ENCODE measurements around the gene MBNL2. TPM values are rescaled to one million over a fixed set of nuclear protein-coding genes. Genes with fewer than 3 reads are reported as not detected.

Gene MBNL2
- total RNA-seq, 3 donors from 2014 or later (not counting 1 experiment from before 2014, with no cell fraction given): 30.9 to 38.3 (median 33.1) TPM

DNA sequence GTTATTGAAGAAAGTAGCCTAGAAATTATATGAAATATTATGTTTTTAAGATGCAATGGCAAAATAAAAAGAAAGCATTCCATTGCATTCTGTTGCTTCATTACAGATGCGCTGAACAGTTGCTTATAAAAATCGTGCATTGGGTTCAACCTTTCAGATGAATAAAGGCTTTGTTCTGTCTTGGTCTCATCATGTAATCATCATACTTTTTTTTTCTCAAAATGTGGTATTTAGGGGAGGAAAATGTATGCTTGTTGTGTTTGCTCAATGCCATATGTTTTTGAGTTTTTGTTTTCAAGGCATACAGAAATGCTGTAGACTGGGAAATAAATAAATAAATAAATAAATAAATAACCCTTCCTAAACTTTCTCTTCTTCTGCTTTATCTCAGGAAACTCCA lies 1.1 kb upstream of the MBNL2 start:
- no peak overlapping the region for H3K4me3 ChIP-seq (ENCODE audit: low read length)
- peak overlapping the region in 1 of 2 donors; percentile 93 for H3K27ac Mint-ChIP-seq
- H3K9me3 Mint-ChIP-seq: no peaks in the 10 kb centered on the region
- ATAC-seq: no peak
- peaks cover 25% of the 10 kb centered on the region for H3K4me1 ChIP-seq (ENCODE audit: control insufficient read depth, insufficient read depth, low read length)
- TF ChIP-seq CTCF (IDR thresholded peaks at IDR 0.05): no peak
- DNase-seq: no peak
- no peaks in the 10 kb centered on the region for H3K36me3 ChIP-seq (ENCODE audit: control insufficient read depth, insufficient read depth, low read length)
- intact Hi-C loops (cut with micrococcal nuclease): loop anchor here (5.0 kb wide), 1 partner anchor 1544 kb away; the partner anchor contains the start of gene DNAJC3
- H3K27me3 ChIP-seq (ENCODE audit: control insufficient read depth, insufficient read depth, low read length): no peaks in the 10 kb centered on the region
- H3K9me3 ChIP-seq (ENCODE audit: control insufficient read depth, insufficient read depth, low read length): no peaks in the 10 kb centered on the region
- H3K27me3 Mint-ChIP-seq (ENCODE audit: low read depth in 2 of 2): no peaks in the 10 kb centered on the region
- H3K27ac ChIP-seq (ENCODE audit: low read length): no peak overlapping the region
- H3K36me3 Mint-ChIP-seq: no peaks in the 10 kb centered on the region
- 94% methylated on average over 2 of the region's 2 CpGs for WGBS (ENCODE audit: insufficient coverage)
- H3K4me3 Mint-ChIP-seq: no peak overlapping the region
- H3K4me1 Mint-ChIP-seq: peaks cover 37 to 38% of the 10 kb centered on the region in 2 donors

DNA sequence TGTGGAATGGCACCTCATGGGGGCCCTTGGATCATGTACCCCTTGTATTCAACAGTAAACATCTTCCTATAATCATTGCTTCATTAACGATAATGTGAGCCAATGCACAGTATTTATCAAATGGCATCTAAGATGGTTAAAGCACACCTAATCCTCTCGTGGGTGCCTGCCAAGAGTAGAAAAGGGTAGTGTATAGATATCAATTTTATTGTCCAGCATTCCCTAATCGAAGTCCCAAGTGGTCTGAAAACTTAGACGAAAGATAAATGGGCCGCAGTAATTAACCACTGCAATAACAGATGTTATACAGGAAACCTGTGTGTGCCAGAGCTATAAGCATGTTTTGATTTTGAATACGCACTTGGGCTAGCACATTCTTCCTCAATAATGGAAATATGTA lies 667 bp upstream of the MBNL2 start:
- intact Hi-C loops (cut with micrococcal nuclease): loop anchor here (5.0 kb wide), 1 partner anchor 1544 kb away; the partner anchor contains the start of gene DNAJC3
- WGBS (ENCODE audit: insufficient coverage): 18% methylated on average over 4 of the region's 6 CpGs
- H3K27ac ChIP-seq (ENCODE audit: low read length): peak overlapping the region; percentile 70
- no peaks in the 10 kb centered on the region for H3K27me3 ChIP-seq (ENCODE audit: control insufficient read depth, insufficient read depth, low read length)
- no peaks in the 10 kb centered on the region for H3K9me3 ChIP-seq (ENCODE audit: control insufficient read depth, insufficient read depth, low read length)
- peak overlapping the region; percentile 96 for H3K4me3 Mint-ChIP-seq
- H3K27ac Mint-ChIP-seq: peak overlapping the region; percentile 93
- H3K4me1 Mint-ChIP-seq: peaks cover 41 to 43% of the 10 kb centered on the region in 2 donors
- H3K4me3 ChIP-seq (ENCODE audit: low read length): no peak overlapping the region
- H3K36me3 Mint-ChIP-seq: no peaks in the 10 kb centered on the region
- peaks cover 28% of the 10 kb centered on the region for H3K4me1 ChIP-seq (ENCODE audit: control insufficient read depth, insufficient read depth, low read length)
- ATAC-seq (no peak), DNase-seq (no peak)
- H3K27me3 Mint-ChIP-seq (ENCODE audit: low read depth in 2 of 2): no peaks in the 10 kb centered on the region
- H3K36me3 ChIP-seq (ENCODE audit: control insufficient read depth, insufficient read depth, low read length): no peaks in the 10 kb centered on the region
- no peaks in the 10 kb centered on the region for H3K9me3 Mint-ChIP-seq
- no peak for TF ChIP-seq CTCF (IDR thresholded peaks at IDR 0.05)

DNA sequence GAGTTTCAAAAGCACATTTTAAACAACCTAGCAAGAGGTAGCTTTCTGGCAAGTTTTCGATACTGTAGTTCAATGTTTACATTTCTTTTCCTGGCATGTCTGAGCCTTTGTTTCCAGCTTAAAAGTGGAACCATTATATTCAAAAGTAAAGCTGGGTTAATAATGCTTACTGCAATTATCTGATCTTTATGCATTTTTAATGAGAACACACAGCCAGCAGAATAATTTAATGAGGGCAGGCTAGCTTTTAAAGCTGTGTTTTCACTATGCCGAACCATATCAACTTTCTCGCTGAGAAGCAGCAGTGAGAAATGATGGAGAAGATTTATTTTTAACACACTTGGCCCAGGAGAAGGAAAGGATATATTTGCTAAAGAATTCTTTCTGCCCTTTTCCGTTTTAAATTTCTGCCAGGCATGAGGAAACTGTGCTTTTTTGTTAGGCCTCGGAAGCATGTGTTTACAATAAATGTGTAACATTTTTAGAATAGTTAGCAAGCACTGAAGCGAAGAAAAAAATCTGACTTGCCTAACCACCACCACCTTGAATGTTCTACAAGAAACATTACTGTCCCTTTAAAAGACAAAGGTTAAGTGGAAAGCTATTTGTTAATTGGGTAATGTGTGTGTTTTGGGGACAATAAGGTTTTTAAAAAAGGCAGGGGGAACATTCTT lies 1.0 kb downstream of the MBNL2 start:
- 0% methylated on average over 5 of the region's 6 CpGs for WGBS (ENCODE audit: insufficient coverage)

More for the DNA sequence above, 1.0 kb downstream of the MBNL2 start:
- Mint-ChIP-seq H3K27me3 (ENCODE audit: low read depth in 2 of 2) (no peaks in the 10 kb centered on the region), H3K4me3 (peak overlapping the region; percentile 96), H3K4me1 (peaks cover 58 to 60% of the 10 kb centered on the region in 2 donors), H3K27ac (peak overlapping the region; percentile 93), H3K36me3 (no peaks in the 10 kb centered on the region), H3K9me3 (no peaks in the 10 kb centered on the region)
- intact Hi-C loops (cut with micrococcal nuclease): loop anchor here (2.0 to 5.0 kb wide), 2 partner anchors 146 to 1546 kb away; partner anchors contain the start of gene DNAJC3
- ATAC-seq (no peak), DNase-seq (peak in 1 of 2 donors; percentile 27)
- peak overlapping the region; percentile 59 for H3K4me3 ChIP-seq (ENCODE audit: low read length)
- no peaks in the 10 kb centered on the region for H3K36me3 ChIP-seq (ENCODE audit: control insufficient read depth, insufficient read depth, low read length)
- peaks cover 42% of the 10 kb centered on the region for H3K4me1 ChIP-seq (ENCODE audit: control insufficient read depth, insufficient read depth, low read length)
- no peak for TF ChIP-seq CTCF (IDR thresholded peaks at IDR 0.05)
- peak overlapping the region; percentile 80 for H3K27ac ChIP-seq (ENCODE audit: low read length)
- H3K27me3 ChIP-seq (ENCODE audit: control insufficient read depth, insufficient read depth, low read length): no peaks in the 10 kb centered on the region
- no peaks in the 10 kb centered on the region for H3K9me3 ChIP-seq (ENCODE audit: control insufficient read depth, insufficient read depth, low read length)
